HG02884 (cell line): ENCODE measurements around the gene AGBL4.

Experiments used
- ATAC-seq: cut with Tn5 transposase; IDR thresholded peaks from one replicate; pipeline ENCODE4 v1.9.1; 2021; ENCODE audit warnings: mild to moderate bottlenecking, moderate library complexity; ENCODE audit not compliant: unreplicated experiment

Gene AGBL4

GRCh38 chr1:48673332-48674105 lies 1350.2 kb downstream of the AGBL4 start:
- no peak for ATAC-seq

GRCh38 chr1:48671578-48671977 lies 1352.2 kb downstream of the AGBL4 start:
- ATAC-seq, result no peak

DNA sequence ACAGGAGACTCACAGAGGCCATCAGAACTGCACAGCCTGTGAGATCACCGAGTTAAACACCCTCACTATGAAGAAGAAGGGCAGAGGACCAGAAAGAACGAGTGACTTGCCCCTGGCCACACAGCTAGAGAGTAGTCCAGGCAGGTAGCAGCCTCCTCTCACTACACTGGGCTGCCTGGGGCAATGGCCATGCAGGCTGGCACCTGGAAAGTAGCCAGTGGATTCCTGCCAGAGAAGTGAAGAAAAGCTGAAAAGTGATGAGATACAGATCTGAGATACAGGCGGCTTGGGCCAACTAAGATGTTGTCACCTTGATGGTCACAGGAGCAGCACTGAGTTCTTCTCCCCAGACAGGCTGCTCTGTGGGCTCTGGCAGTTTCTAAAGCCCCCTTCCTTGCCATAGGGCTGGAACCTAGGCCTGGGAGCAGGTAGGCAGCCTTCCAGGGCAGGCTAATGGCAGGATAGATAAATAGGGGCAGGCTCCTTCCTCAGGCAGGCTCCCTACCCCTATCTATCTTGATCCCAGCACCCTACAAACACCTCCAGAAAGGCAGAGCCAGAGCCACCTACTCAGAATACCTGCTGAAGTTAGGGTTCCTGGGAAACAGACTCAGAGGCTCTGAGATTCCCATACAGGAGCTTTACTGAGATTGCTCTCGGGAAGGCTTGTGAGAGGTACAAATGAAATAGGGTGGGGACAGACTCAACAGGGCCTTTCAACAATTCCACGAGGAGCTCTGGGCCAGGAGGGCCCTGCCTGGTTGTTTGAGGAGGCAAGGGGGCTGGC lies 1353.3 kb downstream of the AGBL4 start:
- ATAC-seq, result no peak

- ATAC-seq, result no peak
These were observed 1355.4 kb downstream of the AGBL4 start for GRCh38 chr1:48668339-48668738.

DNA sequence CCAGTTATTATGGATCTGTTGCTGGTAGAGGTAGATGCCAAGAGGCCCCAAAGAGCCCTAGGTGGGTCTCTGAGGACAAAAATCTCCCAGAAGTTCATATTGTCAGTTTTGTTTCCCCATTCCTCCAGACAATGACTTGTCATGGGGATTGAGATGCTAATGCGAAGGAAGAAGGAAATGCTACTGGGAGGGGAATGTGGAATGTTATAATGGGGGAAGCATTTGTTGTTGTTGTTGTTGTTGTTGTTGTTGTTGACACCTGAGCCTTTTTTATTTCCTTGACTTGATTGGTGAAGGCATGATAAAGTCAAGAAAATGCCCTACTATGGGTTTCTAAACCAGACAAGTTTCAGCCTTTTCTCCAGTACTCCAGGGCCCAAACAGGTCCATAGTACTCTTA lies 1356.0 kb downstream of the AGBL4 start:
- no peak for ATAC-seq

DNA sequence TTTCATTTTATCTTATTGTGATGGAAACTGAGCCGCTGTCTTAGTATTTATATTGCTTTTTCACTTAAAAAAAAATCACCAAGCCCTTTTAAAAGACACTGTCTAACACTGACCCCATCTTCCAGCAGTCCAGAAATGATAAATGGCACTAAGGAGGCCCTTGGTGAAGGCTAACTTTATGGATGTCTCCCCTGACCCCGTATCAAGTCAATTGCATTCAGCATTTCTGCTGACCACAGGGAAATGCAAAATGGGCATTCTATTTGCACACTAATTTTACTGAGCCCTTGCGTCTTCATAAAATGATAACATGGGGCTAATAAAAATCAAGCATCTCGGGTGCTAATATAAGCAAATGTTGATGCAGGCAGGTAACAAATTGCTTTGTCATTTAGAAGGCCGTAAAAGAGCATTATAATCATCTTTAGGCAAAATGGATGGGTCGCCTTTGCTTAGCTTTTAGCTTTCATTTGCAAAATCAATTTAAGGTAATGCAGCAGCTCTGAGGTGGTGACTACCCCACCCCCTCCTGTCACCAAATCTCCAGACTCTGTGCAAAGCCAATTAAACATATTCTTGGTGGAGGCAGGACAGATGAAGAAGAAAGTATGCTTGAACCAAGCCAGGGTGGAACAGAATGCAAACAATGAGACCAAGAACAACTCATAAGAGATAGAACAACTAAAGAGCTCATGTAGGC lies 1357.9 kb downstream of the AGBL4 start:
- ATAC-seq, result no peak

DNA sequence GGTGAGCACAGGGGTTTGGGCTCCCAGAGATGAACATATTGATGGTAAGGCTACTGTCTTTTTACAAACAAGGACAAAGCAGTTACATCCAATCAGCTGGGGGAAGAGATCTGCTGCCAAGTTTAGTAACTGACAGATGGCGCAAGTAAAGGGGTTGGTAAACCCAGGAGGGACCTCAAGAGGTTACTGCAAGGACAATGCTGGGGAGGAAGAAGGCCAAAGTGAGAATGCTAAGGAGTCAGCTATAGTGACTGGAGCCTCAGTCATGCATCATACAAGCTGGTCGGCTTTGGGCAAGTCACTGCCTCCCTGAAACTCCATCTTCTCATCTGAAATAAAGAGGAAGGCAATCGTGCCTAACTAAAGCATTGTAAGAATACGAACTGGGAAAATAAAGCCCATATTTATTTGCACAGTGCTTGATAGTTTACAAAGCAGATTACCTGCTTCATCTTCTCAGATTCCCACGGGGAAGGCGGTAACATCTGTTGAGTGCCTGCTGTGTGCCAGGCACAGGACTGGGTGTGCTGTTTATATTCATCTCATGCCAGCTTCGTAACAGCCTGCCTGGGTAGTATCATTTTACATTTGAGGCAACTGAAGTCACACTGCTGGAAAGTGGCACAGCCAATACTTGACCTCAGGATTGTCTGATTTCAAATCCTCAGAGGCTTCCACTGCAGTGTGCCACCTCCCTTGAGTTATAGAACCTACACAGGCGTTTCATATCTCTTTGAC lies 1361.9 kb downstream of the AGBL4 start:
- no peak for ATAC-seq

DNA sequence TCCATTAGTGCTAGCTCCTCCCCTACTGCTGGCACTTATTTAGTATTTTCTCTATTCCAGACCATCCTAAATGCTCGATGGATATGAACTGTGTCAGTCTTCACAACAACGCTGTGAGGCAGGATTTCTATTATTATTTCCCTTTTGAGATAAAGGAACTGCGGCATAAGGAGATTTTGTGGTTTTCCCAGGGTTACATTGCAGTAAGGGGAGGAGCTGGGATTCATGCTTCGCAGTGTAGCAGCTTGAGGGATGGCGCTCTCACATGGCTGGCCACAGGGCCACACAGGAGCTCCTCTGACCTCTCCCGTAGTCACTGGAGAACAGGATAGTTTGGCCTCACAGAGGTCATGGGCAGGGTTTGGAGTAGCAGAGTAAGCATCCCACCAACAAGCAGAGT lies 1364.0 kb downstream of the AGBL4 start:
- ATAC-seq, result no peak

GRCh38 chr1:48657413-48657812 lies 1366.3 kb downstream of the AGBL4 start:
- ATAC-seq, result no peak

DNA sequence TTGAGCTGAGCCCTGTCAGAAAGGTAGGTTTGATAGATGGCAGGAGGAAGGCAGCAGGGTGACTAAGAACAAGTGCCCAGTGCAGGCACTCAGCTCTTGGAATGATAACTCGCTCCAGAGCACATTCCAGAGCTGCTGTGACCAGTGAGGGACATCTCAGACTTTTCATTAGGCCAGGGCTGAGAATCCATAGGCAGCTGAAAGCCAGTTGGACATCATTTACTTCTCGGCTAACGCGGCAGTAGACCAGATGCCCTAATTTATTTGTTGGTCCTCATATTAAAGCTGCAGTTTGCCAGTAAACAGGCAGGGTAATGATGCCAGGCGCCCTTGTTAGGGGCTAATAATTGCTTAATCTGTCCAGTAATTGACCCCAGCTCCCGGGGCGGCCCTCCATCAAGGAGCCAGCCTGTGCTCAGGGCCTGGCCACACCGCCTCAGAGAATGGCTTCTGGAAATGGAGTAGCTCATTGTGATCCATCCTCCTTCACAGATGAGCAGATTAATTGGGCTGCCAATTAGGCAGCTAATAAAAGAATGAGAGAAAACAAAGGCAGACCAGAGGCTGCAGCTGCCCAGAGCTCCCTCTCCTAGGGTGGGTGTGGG lies 1369.0 kb downstream of the AGBL4 start:
- ATAC-seq, result no peak

GRCh38 chr1:48652334-48652733 lies 1371.4 kb downstream of the AGBL4 start:
- no peak for ATAC-seq

DNA sequence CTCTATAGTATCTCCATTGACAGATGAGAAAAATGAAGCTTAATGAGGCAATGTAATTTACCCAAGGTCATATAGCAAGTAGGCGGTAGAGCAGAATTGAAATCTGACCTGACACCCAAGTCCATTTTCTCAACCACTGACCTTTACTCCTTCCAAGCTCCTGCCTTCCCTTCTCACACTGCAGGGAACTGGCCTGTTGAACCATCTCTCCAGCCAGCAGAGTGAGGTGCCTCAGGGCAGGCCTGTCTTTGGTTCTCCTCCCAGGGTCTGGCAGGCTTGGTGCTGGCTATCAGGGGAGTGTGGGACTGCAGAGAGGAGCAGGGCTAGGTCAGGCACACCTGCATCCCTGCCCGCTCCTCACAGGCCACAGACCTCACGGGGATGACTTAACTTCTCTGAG lies 1373.9 kb downstream of the AGBL4 start:
- no peak for ATAC-seq

- ATAC-seq, result no peak
These were observed 1377.9 kb downstream of the AGBL4 start for GRCh38 chr1:48645883-48646282.

DNA sequence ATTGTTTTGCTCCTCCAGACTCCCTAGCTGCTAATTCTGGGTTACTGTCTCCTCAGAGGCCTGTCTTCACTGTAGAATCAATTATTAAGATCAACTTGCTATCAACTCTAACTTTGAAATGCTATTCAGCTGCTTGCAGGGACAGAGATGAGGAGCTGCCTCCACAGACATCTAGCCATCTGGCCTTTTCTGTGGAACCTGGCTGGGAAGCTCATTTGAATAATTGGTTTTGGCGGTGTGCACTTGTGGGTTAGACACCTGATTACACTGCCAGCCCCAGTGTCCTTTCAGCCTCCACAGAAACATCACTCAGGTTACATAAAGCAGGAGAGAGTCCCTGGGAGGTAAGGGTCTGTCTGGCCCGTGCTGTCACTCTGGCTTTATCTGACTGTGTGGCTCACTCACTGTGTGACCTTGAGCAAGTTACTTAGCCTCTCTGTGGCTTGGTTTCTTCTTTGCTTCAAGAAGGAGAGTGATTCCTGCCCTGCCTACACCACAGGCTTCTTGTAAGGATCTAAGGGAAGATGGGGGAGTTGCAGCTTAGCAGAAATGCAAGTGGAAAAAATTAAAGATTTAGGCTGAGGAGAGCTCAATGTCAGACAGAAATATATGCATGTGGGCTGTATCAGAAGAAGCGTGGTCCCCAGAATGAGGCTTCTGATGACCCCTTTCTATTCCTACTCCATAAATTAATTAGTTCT lies 1378.7 kb downstream of the AGBL4 start:
- no peak for ATAC-seq

GRCh38 chr1:48644190-48644900 lies 1379.4 kb downstream of the AGBL4 start:
- ATAC-seq, result no peak

- no peak for ATAC-seq
These were observed 1380.6 kb downstream of the AGBL4 start for GRCh38 chr1:48643193-48643592.

GRCh38 chr1:48640836-48641492 lies 1382.8 kb downstream of the AGBL4 start:
- no peak for ATAC-seq

GRCh38 chr1:48629867-48630266 lies 1393.9 kb downstream of the AGBL4 start:
- ATAC-seq, result no peak

- ATAC-seq, result no peak
These were observed 1396.3 kb downstream of the AGBL4 start for GRCh38 chr1:48627486-48627885.
